ENCODE data around the gene PRKCE. TPM values are rescaled to one million over a fixed set of nuclear protein-coding genes. Genes with fewer than 3 reads are reported as not detected.

Gene PRKCE
- total and polyA plus RNA-seq, 2 of the 8 experiments (the other 6 are each of a cell fraction or from before 2014, with no cell fraction given), result 0.54 to 2.1 TPM

- Histone ChIP-seq H3K4me3 (ENCODE audit: extremely low read depth in 1 of 4, insufficient read depth in 2 of 4, low read depth in 3 of 4, low read length in 4 of 4) (no peak overlapping the region), H2BK12ac (ENCODE audit: low read depth, low read length) (no peak overlapping the region), H3K4ac (replicated peaks; ENCODE audit: insufficient read length, low read depth, low read length) (no peak overlapping the region), H2BK20ac (ENCODE audit: low read length) (no peak overlapping the region), H3K14ac (ENCODE audit: insufficient read length) (no peak overlapping the region), H3K56ac (replicated peaks; ENCODE audit: insufficient read length, low read depth, low read length) (no peak overlapping the region), H4K5ac (ENCODE audit: insufficient read length, low read depth, low read length) (no peak overlapping the region), H2BK120ac (replicated peaks; ENCODE audit: low read depth, low read length) (no peak overlapping the region), H3K4me1 (replicated peaks in 1 of 4; ENCODE audit: control insufficient read depth in 3 of 4, insufficient read depth in 4 of 4, low read length in 3 of 4) (peaks cover 3 to 7% (median 4%) of the 10 kb centered on the region in 4 experiments; a peak in 5 of 7 replicates), H3K27ac (ENCODE audit: low read depth, low read length) (no peak overlapping the region), H3K4me2 (ENCODE audit: insufficient read depth in 1 of 2, low read depth in 2 of 2, low read length in 2 of 2) (no peak overlapping the region), H4K8ac (ENCODE audit: extremely low read depth, insufficient read depth, low read length) (no peak overlapping the region), H3K23me2 (ENCODE audit: low read depth, low read length) (no peaks in the 10 kb centered on the region), H3K79me2 (ENCODE audit: control insufficient read depth in 1 of 2, insufficient read depth in 2 of 2, low read length in 2 of 2) (no peaks in the 10 kb centered on the region), H3K9ac (replicated peaks in 1 of 4; ENCODE audit: extremely low read depth in 1 of 4, low read depth in 3 of 4, low read length in 3 of 4) (no peak overlapping the region), H3K27me3 (replicated peaks in 1 of 4; ENCODE audit: control insufficient read depth in 3 of 4, extremely low read depth in 1 of 4, insufficient read depth in 3 of 4, low read length in 3 of 4) (no peaks in the 10 kb centered on the region), H4K20me1 (replicated peaks in 1 of 2; ENCODE audit: control insufficient read depth in 1 of 2, insufficient read depth in 2 of 2, low read length in 2 of 2) (no peaks in the 10 kb centered on the region), H2BK15ac (ENCODE audit: low read length) (no peak overlapping the region), H3K9me3 (ENCODE audit: insufficient read depth in 2 of 2, low read depth in 1 of 2, low read length in 1 of 2) (peaks cover 0 to 11% of the 10 kb centered on the region in 2 experiments; a peak in 2 of 4 replicates), H3K36me3 (ENCODE audit: control insufficient read depth in 2 of 4, insufficient read depth in 4 of 4, low read length in 3 of 4) (no peaks in the 10 kb centered on the region), H3K23ac (ENCODE audit: insufficient read length) (no peak overlapping the region), H2AFZ (ENCODE audit: low read length) (no peak overlapping the region), H4K91ac (replicated peaks; ENCODE audit: insufficient read length, low read length) (no peak overlapping the region), H2BK5ac (ENCODE audit: low read depth, low read length) (no peak overlapping the region), H3K79me1 (ENCODE audit: low read depth, low read length) (no peaks in the 10 kb centered on the region), H3K18ac (ENCODE audit: extremely low read depth, low read length) (no peak overlapping the region), H2AK5ac (ENCODE audit: low read depth, low read length) (no peak overlapping the region)
- FAIRE-seq (no peak), DNase-seq (ENCODE audit: low read depth in 1 of 2, low spot score in 2 of 2) (no peak)
- 90 to 100% methylated on average over 1 to 5 of the region's 5 CpGs for WGBS, 2 experiments (ENCODE audit: extremely low coverage in 1 of 2, insufficient coverage in 1 of 2, insufficient read length in 1 of 2, insufficient replicate concordance in 2 of 2, low coverage in 1 of 2, low lambda C conversion rate in 2 of 2, missing lambda C conversion rate in 1 of 2)
- ChIA-PET POLR2A (ENCODE audit: partially characterized antibody) (no interaction called here), CTCF (ENCODE audit: partially characterized antibody) (interaction anchor here (0.6 to 1.9 kb wide), 4 partner anchors 11 to 192 kb away, joined by 3 to 7 read pairs (median 5); no protein-coding TSS in a partner anchor)
- TF ChIP-seq SIN3A (conservative IDR thresholded peaks at IDR 0.05 in 1 of 2, IDR thresholded peaks at IDR 0.05 in 1 of 2; ENCODE audit: low read depth in 1 of 2, low read length in 2 of 2) (no peak), TCF12 (IDR thresholded peaks at IDR 0.05; ENCODE audit: low read depth, low read length) (no peak), JUN (IDR thresholded peaks at IDR 0.05; ENCODE audit: low read depth, low read length) (no peak), NRF1 (IDR thresholded peaks at IDR 0.05; ENCODE audit: low read depth, low read length) (no peak), BACH1 (IDR thresholded peaks at IDR 0.05; ENCODE audit: low read length) (no peak), MAFK (IDR thresholded peaks at IDR 0.05; ENCODE audit: low read depth, low read length) (no peak), BRCA1 (IDR thresholded peaks at IDR 0.05; ENCODE audit: low read depth, low read length) (no peak), SUZ12 (IDR thresholded peaks at IDR 0.05; ENCODE audit: low read length) (no peak), CBX5 (IDR thresholded peaks at IDR 0.05; ENCODE audit: low read depth, low read length) (no peak), EGR1 (IDR thresholded peaks at IDR 0.05; ENCODE audit: borderline replicate concordance, low read depth, low read length) (no peak), TAF1 (IDR thresholded peaks at IDR 0.05; ENCODE audit: low read depth, low read length) (no peak)
- TF ChIP-seq, protein P1, sequence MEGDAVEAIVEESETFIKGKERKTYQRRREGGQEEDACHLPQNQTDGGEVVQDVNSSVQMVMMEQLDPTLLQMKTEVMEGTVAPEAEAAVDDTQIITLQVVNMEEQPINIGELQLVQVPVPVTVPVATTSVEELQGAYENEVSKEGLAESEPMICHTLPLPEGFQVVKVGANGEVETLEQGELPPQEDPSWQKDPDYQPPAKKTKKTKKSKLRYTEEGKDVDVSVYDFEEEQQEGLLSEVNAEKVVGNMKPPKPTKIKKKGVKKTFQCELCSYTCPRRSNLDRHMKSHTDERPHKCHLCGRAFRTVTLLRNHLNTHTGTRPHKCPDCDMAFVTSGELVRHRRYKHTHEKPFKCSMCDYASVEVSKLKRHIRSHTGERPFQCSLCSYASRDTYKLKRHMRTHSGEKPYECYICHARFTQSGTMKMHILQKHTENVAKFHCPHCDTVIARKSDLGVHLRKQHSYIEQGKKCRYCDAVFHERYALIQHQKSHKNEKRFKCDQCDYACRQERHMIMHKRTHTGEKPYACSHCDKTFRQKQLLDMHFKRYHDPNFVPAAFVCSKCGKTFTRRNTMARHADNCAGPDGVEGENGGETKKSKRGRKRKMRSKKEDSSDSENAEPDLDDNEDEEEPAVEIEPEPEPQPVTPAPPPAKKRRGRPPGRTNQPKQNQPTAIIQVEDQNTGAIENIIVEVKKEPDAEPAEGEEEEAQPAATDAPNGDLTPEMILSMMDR (IDR thresholded peaks at IDR 0.05; ENCODE audit: control extremely low read depth in 1 of 3, insufficient read depth in 1 of 3, low read depth in 1 of 3, low read length in 3 of 3), result no peak
These were observed 183.4 kb downstream of the PRKCE start for GRCh38 chr2:45834858-45835257.
